Dermis blood vessel endothelial cell (primary cell): ENCODE measurements around the gene NOS2. TPM values are rescaled to one million over a fixed set of nuclear protein-coding genes. Genes with fewer than 3 reads are reported as not detected.

Experiments
- DNase-seq: peaks from one replicate; pipeline ENCODE4 v3.0.0; 2010
- total RNA-seq: library from RNA; depleted of rRNA; stranded (reverse); fragments of >200 nt; gene quantifications from 2 replicates; pipeline ENCODE4 v1.2.3, GENCODE V29; 2014

The NOS2 gene
- total RNA-seq, 1 donor from 2014 or later: 0.34 TPM

GRCh38 chr17:27818401-27819105 is 18.2 kb upstream of the NOS2 start:
- DNase-seq: no peak

GRCh38 chr17:27817731-27818130 is 17.4 kb upstream of the NOS2 start:
- DNase-seq: peak; percentile 79

- DNase-seq: no peak
Observed at GRCh38 chr17:27816946-27817345, 16.6 kb upstream of the NOS2 start.

GRCh38 chr17:27811961-27812360 is 11.6 kb upstream of the NOS2 start:
- no peak for DNase-seq

GRCh38 chr17:27810902-27811557 is 10.7 kb upstream of the NOS2 start:
- peak; percentile 59 for DNase-seq

- DNase-seq: no peak
Observed at GRCh38 chr17:27810211-27810901, 10.0 kb upstream of the NOS2 start.

GRCh38 chr17:27809555-27809954 is 9.2 kb upstream of the NOS2 start:
- DNase-seq: no peak

GRCh38 chr17:27808628-27809027 is 8.3 kb upstream of the NOS2 start:
- DNase-seq: no peak

GRCh38 chr17:27807567-27808470 is 7.5 kb upstream of the NOS2 start:
- no peak for DNase-seq

GRCh38 chr17:27805520-27806146 is 5.3 kb upstream of the NOS2 start:
- DNase-seq: peak; percentile 95

- no peak for DNase-seq
Observed at GRCh38 chr17:27804113-27804512, 3.8 kb upstream of the NOS2 start.

GRCh38 chr17:27802962-27803680 is 2.8 kb upstream of the NOS2 start:
- no peak for DNase-seq

GRCh38 chr17:27802033-27802432 is 1.7 kb upstream of the NOS2 start:
- no peak for DNase-seq

GRCh38 chr17:27798376-27798775 is 2.0 kb downstream of the NOS2 start:
- DNase-seq: no peak

GRCh38 chr17:27797390-27798091 is 2.8 kb downstream of the NOS2 start:
- no peak for DNase-seq

GRCh38 chr17:27793906-27794569 is 6.3 kb downstream of the NOS2 start:
- no peak for DNase-seq

GRCh38 chr17:27793168-27793905 is 7.0 kb downstream of the NOS2 start:
- peak; percentile 20 for DNase-seq

GRCh38 chr17:27792095-27792494 is 8.2 kb downstream of the NOS2 start:
- no peak for DNase-seq

- DNase-seq: no peak
Observed at GRCh38 chr17:27788919-27789318, 11.4 kb downstream of the NOS2 start.
